Activated naive CD4-positive, alpha-beta T cell treated with anti-CD3 and anti-CD28 coated beads, Interleukin-2, amount 50 U/mL, for 24 hours (primary cell): Measurements from ENCODE around the gene VEGFB.
"Not testable (repeated sequence)": the region's sequence is repeated elsewhere in the genome, so short reads cannot be mapped to it uniquely, and the experiment has no call there.

Source experiments
- H3K27ac Mint-ChIP-seq: one replicate; pipeline ENCODE4 v1.8.0; 2021; ENCODE audit warnings: mild to moderate bottlenecking, mixed read lengths
- H3K27me3 Mint-ChIP-seq: one replicate; pipeline ENCODE4 v1.8.0; 2021; ENCODE audit warnings: mixed read lengths
- H3K36me3 Mint-ChIP-seq: one replicate; pipeline ENCODE4 v1.8.0; 2021; ENCODE audit warnings: mixed read lengths
- H3K4me1 Mint-ChIP-seq: one replicate; pipeline ENCODE4 v1.8.0; 2021; ENCODE audit warnings: mixed read lengths
- H3K4me3 Mint-ChIP-seq: one replicate; pipeline ENCODE4 v1.8.0; 2021; ENCODE audit warnings: mild to moderate bottlenecking, mixed read lengths
- H3K9me3 Mint-ChIP-seq: one replicate; pipeline ENCODE4 v1.8.0; 2021; ENCODE audit warnings: mixed read lengths

VEGFB gene

DNA sequence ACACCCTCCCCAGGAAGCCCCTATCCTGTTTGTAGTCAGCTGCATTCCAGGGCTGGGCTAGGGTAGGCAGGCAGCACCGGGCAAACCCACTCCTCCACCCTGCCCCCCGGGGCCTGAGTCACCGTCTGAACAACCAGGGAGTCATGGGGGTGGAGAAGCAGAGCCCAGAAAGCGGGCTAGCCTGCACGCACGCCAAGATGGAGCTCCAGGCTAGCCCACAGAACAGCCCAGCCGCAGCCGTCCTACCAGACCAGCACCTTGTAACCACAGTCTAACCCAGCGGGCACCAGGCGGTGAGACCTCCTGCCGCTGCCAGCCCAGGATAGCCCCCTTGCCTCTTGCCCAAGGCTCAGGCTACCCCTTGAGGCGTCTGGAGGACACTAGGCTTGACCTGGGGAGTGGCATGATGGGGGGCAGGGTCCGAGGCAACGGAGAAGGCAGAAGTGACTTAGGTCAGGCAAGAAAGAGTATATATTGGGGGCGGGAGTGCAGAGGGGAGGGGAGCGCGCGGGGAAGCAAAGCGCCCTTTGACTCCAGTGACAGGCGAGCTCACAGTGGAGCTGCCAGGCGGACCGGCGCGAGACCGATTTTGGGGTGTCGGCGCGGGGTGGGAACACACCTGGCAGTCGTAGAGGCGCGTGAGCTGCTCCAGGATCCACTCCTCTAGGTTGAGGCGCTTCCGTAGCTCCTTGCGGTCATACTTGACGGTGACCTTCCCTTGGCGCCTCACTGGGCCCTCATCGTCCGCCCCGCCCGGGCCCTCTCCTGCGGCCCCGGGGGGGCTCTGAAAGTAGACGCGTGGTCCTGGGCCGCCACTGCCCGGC lies 11.6 kb downstream of the VEGFB start:
- H3K36me3 Mint-ChIP-seq: no peaks in the 10 kb centered on the region

DNA sequence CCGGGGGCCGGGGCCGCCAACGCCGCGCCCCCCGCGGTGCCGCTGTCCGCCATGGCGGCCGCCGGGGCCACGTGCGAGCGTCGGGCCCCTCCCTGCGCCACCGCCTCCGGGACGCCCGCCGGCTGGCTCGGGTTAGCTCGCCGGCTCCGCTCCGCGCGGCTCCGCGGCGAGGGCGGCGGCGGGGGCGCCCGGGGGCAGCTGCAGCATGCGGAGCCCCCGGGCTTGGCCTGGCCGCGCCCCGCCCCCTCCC lies 12.2 kb downstream of the VEGFB start:
- Mint-ChIP-seq H3K4me1 (peaks cover 17% of the 10 kb centered on the region), H3K4me3 (peak overlapping the region; percentile 87)
- H3K36me3 Mint-ChIP-seq, H3K9me3 Mint-ChIP-seq, H3K27ac Mint-ChIP-seq, H3K27me3 Mint-ChIP-seq: not testable (repeated sequence)

More for the DNA sequence above, 11.6 kb downstream of the VEGFB start:
- Mint-ChIP-seq H3K4me3 (peak overlapping the region; percentile 95), H3K27me3 (no peaks in the 10 kb centered on the region), H3K9me3 (no peaks in the 10 kb centered on the region), H3K4me1 (peaks cover 17% of the 10 kb centered on the region), H3K27ac (peak overlapping the region; percentile 97)

DNA sequence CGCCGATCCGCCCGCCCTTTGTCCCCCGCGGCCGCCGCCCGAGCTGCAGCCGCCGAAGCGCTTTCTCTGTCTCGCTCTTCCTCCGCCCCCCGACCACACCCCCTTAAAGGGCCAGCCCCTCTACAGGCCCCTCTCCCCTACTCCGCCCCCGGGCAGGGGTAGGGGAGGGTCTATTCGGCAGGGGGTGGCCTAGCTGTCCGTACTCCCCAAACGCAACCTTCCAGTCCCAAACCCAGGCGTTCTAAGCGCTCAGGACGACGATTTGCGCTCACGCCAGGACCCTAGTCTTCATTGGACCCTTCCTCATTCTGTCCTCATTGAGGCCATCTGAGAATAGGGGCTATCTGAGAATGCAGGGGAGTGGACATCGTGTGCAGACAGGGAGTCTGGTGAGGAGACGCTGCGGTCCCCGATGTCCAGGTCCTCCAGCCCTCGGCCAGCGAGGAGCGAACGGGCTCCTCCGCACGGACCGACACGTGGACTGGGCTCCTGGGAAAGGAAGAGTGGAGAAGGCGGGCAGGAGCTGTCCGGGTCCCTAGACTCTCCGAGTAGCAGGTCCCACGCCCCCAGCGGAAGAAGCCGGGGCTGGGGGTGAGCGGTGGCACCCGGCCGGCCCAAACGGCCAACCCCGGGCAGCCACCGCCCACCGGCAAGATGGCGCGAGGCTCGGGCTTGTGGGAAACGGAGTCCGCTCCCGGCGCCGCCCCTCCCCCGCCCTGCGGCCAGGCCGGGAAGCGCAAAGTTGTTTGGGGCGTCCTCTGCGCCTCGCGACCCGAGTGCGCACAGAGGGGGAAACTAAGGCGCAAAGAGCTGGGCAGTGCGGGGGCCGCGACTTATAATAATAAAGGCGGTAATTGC lies 12.7 kb downstream of the VEGFB start, which contains the start of gene PPP1R14B:
Gene PPP1R14B, minus strand, starts transcription at position 73 of the 858 bp plus-strand sequence. CDS start 270 bp downstream, outside the sequence.
- H3K9me3 Mint-ChIP-seq: no peaks in the 10 kb centered on the region
- H3K27ac Mint-ChIP-seq: peak within 1 kb of the TSS; percentile 97
- no peaks in the 10 kb centered on the region for H3K36me3 Mint-ChIP-seq
- H3K4me3 Mint-ChIP-seq: peak within 1 kb of the TSS; percentile 95
- no peaks in the 10 kb centered on the region for H3K27me3 Mint-ChIP-seq
- peaks cover 22% of the 10 kb centered on the region for H3K4me1 Mint-ChIP-seq

DNA sequence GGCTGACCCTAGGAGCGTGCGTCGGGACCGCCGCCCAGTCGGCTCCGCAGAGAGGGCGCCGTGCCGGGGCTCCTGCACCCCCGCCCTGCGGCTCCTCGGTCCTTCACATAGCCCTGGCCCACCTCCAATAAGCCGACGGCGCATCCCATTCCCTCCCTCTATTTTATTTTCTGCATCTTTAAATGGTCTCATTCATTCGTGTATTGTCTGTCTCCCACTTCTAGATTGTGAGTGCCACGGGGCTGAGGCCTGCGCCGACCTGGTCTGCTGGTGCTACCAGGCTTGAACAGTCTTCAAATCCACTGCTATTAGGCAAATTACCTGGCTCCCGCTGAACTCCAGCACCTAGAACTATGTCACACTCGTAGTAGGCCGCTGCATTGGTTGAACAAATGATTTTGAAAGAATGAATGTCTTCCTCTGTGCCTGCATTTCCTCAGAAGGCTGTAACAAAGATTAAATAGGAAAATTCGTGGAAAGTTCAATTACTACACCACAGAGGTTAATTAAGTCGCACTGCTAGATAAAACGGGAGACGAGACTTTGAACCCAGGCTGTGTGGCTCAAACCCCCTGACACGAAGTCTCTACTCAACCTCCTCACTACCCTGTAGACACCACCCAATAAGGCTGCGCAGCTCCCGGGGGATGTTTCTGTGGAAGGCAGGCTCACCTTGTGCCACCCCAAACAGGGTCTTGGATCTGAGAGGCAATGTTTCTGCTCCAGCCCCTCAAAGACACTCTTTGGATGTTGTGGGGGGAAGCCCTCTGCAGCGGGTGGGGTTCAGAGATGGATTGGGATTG lies 13.5 kb downstream of the VEGFB start:
- no peaks in the 10 kb centered on the region for H3K27me3 Mint-ChIP-seq
- no peaks in the 10 kb centered on the region for H3K9me3 Mint-ChIP-seq
- peaks cover 17% of the 10 kb centered on the region for H3K4me1 Mint-ChIP-seq
- H3K27ac Mint-ChIP-seq: no peak overlapping the region
- H3K4me3 Mint-ChIP-seq: peak overlapping the region; percentile 80
- no peaks in the 10 kb centered on the region for H3K36me3 Mint-ChIP-seq

DNA sequence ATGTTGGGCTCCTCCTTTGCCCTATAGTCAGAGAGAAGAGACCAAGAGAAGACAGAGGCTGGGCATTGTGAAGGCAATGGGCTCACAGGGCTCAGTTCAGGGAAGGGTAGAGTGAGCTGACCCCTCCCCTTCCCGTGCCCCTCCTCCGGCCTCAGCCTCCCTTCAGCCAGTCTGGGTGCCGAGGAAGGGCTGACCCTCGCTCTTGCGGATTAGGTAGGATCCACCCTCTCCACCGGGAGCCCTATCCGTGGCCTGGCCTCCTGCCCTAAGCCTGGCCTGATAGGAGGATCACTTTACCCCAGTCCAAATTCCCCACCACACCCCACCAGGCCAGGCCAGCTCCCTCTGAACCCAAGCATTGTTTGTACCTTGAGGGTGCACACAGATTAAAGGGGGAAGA lies 14.2 kb downstream of the VEGFB start:
- H3K27ac Mint-ChIP-seq: no peak overlapping the region
- no peaks in the 10 kb centered on the region for H3K36me3 Mint-ChIP-seq
- no peak overlapping the region for H3K4me3 Mint-ChIP-seq
- H3K9me3 Mint-ChIP-seq: no peaks in the 10 kb centered on the region
- H3K4me1 Mint-ChIP-seq: peaks cover 10% of the 10 kb centered on the region
- H3K27me3 Mint-ChIP-seq: no peaks in the 10 kb centered on the region

DNA sequence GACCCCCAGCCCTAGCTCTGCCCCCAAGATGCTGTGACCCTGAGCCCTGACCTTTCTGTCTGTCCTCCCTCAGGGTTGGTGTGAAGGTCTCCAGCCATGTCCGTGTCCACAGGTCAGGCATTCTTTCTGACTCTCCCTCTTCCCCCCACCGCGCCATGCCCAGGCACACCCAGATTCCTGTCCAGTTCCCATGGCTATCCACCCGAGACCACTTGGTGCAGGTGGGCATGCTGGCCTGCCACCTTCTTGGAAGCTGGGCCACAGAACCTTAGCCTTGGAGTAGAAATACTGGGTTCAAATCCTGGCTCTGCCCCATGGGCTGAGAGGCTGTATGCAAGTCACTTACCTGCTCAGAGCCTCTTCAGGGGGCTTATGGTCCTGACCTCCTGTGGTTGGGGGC lies 14.7 kb downstream of the VEGFB start:
- Mint-ChIP-seq H3K9me3 (no peaks in the 10 kb centered on the region), H3K36me3 (no peaks in the 10 kb centered on the region), H3K4me1 (peaks cover 7% of the 10 kb centered on the region), H3K27me3 (no peaks in the 10 kb centered on the region), H3K27ac (no peak overlapping the region), H3K4me3 (peak overlapping the region; percentile 15)

DNA sequence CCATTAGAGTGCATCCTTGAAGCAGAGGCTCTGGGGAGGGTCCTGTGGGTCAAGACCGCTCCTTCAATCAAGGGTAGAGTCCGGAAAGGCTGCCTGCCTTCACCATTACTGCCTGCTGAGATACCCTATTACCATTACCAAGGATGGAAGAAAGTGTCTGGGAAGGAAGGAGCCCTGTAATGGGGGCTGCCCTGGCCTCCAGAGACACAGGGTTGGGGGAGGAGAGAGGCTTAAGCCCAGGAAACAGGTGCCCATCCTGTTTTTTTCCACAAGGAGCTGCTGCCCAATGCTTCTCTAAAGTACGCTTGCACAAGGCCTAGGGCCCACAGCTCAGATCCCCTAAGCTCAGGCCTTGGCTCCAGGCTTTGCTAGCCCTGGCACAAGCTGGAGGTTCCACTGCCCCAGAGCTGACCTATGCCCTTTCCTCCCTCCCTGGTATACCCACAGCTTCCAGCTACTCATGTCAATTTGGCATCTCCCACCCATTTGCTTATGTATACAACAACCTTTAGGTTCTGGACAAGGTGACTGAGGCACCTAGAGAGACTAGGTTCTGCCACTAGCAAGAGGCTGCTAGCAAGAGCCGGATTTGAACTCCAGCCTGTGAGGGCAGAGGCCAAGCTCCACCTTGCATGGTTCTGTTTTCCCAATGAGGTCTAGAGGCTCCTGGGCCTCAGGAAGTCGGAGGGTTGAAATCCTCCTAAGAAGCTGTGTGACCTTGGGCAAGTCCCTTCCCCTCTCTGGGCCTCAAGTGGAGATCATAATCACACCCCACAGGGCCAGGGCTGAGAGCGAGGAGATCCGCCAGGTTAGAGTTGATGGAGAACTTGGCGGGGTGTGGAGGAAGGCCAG lies 15.4 kb downstream of the VEGFB start:
- Mint-ChIP-seq H3K27ac (peak overlapping the region; percentile 8), H3K36me3 (no peaks in the 10 kb centered on the region), H3K4me1 (peaks cover 7% of the 10 kb centered on the region)

DNA sequence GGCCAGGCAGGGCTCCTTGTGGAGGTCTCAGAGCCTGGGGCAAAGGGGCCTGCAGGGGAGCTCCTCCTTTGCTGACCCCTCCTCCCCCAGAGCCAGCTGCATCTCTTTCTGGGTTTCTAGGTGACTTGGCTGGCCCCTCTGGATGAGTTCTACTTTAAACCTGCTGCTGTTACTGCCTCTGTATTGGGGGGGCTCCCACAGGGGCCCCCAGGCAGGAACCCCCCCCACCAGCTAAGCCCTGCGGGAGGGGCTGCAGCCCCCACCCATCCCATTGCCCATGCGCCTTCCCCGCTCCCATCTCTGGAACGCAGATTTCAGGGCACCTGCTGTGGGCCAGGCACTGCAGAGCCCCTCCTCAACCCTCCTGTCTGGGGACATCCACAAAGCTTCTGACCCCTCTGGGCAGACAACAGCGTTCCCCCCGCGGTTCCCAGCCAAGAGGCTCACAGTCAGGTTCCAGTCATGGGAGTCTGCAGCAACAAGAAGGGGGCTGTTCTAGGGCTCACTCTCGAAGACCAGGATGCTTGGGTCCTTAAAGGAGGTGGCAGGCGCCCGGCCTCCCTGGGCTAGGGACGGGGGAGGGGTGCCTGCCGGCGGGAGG lies 16.1 kb downstream of the VEGFB start:
- Mint-ChIP-seq H3K27me3 (no peaks in the 10 kb centered on the region), H3K4me3 (peak overlapping the region; percentile 84), H3K27ac (no peak overlapping the region), H3K9me3 (no peaks in the 10 kb centered on the region), H3K36me3 (no peaks in the 10 kb centered on the region), H3K4me1 (peaks cover 7% of the 10 kb centered on the region)

More for the DNA sequence above, 15.4 kb downstream of the VEGFB start:
- Mint-ChIP-seq H3K9me3 (no peaks in the 10 kb centered on the region), H3K27me3 (no peaks in the 10 kb centered on the region), H3K4me3 (peak overlapping the region; percentile 21)

DNA sequence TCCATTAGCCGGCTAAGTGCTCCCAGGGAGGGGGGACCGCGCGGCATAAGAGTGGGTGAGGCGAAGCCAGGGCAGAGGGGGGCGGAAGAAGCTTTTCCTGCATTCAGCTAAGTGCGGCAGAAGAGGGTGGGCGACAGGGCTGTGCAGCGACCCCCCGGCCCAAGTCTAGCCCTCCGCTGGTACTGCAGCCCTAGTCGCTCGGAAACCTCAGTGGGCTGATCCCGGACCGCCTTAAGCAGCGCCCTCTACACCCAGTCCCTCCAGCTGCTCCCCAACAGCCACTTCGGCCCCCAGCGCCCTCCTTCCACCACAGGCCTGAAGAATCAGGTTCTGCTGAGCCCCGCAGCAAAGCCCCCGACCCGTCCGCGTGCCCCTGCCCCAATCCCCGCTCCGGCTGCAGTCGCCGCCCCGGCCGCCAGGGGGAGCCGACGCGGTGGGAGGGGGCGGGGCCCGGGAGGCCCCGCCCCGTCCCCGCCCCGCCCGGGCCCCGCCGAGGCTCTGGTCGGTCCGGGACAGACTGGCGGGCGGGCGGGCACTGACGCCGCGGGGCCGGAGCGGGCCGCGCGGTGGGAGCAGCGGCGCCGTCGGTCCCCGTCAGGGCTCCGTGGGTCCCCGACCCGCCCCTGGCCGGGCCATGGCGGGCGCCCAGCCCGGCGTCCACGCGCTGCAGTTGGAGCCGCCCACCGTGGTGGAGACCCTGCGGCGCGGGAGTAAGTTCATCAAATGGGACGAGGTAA lies 16.8 kb downstream of the VEGFB start, which contains the start of gene PLCB3:
Gene PLCB3, plus strand, starts transcription at position 515 of the 737 bp plus-strand sequence. Its CDS starts 120 bp downstream, at position 635.
- no peaks in the 10 kb centered on the region for H3K27me3 Mint-ChIP-seq
- H3K36me3 Mint-ChIP-seq: no peaks in the 10 kb centered on the region
- no peak within 1 kb of the TSS for H3K27ac Mint-ChIP-seq

DNA sequence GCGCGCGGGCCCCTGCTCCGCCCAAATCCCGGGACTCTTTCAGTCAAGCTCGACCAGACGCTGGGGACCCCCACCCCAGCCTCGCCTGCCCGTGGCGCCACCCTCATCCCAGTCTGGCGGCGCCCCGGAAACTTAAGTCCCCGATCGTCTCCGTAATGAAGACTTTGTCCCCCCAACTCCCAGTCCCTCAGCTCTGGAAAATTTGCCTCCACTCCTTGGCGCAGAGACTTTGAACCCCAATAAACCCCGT lies 17.3 kb downstream of the VEGFB start:
- Mint-ChIP-seq H3K9me3 (no peaks in the 10 kb centered on the region), H3K27me3 (no peaks in the 10 kb centered on the region), H3K36me3 (no peaks in the 10 kb centered on the region), H3K27ac (no peak overlapping the region), H3K4me3 (peak overlapping the region; percentile 85), H3K4me1 (peaks cover 7% of the 10 kb centered on the region)

More for the DNA sequence above, 16.8 kb downstream of the VEGFB start, which contains the start of gene PLCB3:
- Mint-ChIP-seq H3K9me3 (no peaks in the 10 kb centered on the region), H3K4me1 (peaks cover 7% of the 10 kb centered on the region), H3K4me3 (peak within 1 kb of the TSS; percentile 85)

DNA sequence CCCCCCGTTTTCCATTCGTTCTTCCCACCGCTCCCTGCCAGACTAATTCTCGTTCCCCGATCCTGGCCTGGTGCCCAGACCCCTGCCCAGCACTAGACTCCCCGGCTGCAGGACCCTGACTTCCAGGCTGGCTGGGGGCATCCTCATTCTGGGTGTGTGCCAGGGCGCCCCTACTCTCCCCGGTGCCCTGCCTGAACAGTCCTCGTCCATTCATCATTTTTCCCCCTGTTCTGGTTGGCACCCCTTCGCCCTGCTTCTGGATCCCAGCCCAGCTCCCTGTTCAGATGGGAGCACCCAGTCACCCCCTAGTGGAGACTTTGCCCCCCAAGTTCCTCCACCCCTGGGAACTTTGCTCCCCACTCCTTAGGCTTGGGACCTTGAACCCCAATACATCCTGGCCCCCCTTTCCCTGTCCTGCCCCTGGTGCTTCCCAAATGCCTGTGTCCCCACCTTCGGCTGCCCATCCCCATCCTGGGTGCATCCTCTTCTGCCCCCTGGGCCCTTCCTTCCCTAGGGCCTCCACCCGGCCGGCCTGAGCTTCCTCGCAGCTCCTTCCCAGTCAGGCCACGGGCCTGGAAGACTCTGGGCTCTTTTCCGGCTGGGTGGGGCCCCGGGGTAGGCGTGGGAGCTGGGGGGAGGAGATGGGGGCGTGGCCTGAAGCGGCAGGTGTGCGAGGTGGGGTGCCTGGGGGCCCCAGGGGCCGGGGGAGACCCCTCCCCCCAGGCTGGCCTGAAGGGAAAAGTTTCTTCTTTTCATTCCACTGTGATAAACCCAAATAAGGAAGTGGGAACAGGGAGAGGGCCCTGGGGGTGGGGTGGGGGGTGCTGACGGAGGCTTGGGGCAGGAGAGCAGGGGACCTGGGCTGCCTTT lies 17.9 kb downstream of the VEGFB start:
- H3K27ac Mint-ChIP-seq: no peak overlapping the region
- H3K4me3 Mint-ChIP-seq: peak overlapping the region; percentile 85
- H3K36me3 Mint-ChIP-seq: no peaks in the 10 kb centered on the region
- peaks cover 7% of the 10 kb centered on the region for H3K4me1 Mint-ChIP-seq
- no peaks in the 10 kb centered on the region for H3K9me3 Mint-ChIP-seq
- H3K27me3 Mint-ChIP-seq: no peaks in the 10 kb centered on the region

DNA sequence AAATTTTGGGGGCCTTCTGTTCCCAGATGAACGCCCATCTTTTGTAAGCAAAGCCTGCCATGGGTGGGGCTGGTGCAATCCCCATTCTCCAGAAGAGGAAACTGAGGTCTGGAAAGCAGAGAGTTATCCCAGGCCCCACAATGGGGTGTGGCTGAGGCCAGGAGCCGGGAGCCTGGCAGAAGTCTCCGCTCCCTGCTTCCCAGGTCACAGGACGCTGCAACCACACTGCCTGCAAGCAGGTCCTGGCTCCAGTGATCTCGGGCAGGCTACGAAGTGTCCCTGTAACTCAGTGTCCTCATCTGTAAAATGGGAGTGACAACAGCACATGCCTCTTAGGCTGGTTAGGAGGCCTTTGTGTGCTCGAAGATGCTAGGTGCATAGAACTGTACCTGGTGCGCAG lies 18.7 kb downstream of the VEGFB start:
- H3K4me1 Mint-ChIP-seq: peaks cover 7% of the 10 kb centered on the region
- H3K4me3 Mint-ChIP-seq: no peak overlapping the region
- no peaks in the 10 kb centered on the region for H3K9me3 Mint-ChIP-seq
- no peak overlapping the region for H3K27ac Mint-ChIP-seq
- no peaks in the 10 kb centered on the region for H3K36me3 Mint-ChIP-seq
- H3K27me3 Mint-ChIP-seq: no peaks in the 10 kb centered on the region

DNA sequence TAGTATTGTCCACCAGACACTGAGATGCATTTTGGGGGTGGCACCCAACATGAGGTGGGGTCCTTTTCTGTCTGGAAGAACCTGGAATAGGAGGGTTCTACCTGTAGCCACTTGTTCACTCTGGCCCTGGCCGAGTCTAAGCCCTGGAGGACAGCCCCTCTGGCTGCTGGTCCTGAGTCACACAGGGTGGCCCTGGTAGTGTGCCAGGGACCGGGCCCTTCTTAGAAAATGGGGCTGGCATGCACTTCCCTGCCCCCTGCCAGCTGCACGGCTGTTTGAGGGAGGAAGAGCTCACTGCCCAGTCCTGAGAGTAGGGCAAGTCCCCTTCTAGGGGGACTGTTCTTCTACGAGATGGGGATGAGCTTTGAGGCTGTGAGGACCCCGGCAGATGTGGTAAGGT lies 19.1 kb downstream of the VEGFB start:
- Mint-ChIP-seq H3K36me3 (no peaks in the 10 kb centered on the region), H3K9me3 (no peaks in the 10 kb centered on the region), H3K4me3 (no peak overlapping the region), H3K27ac (no peak overlapping the region), H3K27me3 (no peaks in the 10 kb centered on the region), H3K4me1 (peaks cover 7% of the 10 kb centered on the region)
